OCI-LY3 (cell line): ENCODE measurements around the gene LGALS3BP.

ENCODE experiments used
- H2AFZ ChIP-seq: fragments of 200-600, 300-600 bp; shearing (Covaris generic); 2 replicates; pipeline ENCODE4 v1.6.0; 2014; ENCODE audit warnings: antibody characterized with exemption, low read depth, low read length
- H3K27ac ChIP-seq: fragments of 200-600, 300-600 bp; sonication (generic); 2 replicates; pipeline ENCODE4 v1.5.1; 2014; ENCODE audit warnings: mild to moderate bottlenecking, low read length, moderate library complexity, mixed read lengths
- H3K27me3 ChIP-seq: fragments of 200-600, 300-600 bp; sonication (generic); 2 replicates; pipeline ENCODE4 v1.6.1; 2014; ENCODE audit warnings: low read depth, low read length, mixed read lengths
- H3K36me3 ChIP-seq: fragments of 200-600, 300-600 bp; sonication (generic); replicated peaks from 2 replicates; pipeline ENCODE3; 2014; ENCODE audit warnings: low read depth, low read length, mixed read lengths
- H3K4me1 ChIP-seq: fragments of 300-600, 200-600 bp; sonication (generic); 2 replicates; pipeline ENCODE4 v1.6.1; 2014; ENCODE audit warnings: low read length, mixed read lengths
- H3K4me2 ChIP-seq: fragments of 200-600, 300-600 bp; sonication (generic); 2 replicates; pipeline ENCODE4 v1.6.1; 2014; ENCODE audit warnings: low read length, mixed read lengths
- H3K4me3 ChIP-seq: fragments of 300-600, 200-600 bp; sonication (generic); 2 replicates; pipeline ENCODE4 v1.5.1; 2014; ENCODE audit warnings: antibody characterized with exemption, mild to moderate bottlenecking, low read length, moderate library complexity
- H3K79me2 ChIP-seq: fragments of 300-600, 200-600 bp; shearing (Covaris generic); 2 replicates; pipeline ENCODE4 v1.6.1; 2014; ENCODE audit warnings: mild to moderate bottlenecking, low read length, mixed read lengths
- H3K9ac ChIP-seq: fragments of 300-600, 200-600 bp; shearing (Covaris generic); 2 replicates; pipeline ENCODE4 v1.6.0; 2014; ENCODE audit warnings: mild to moderate bottlenecking, low read length, moderate library complexity
- H3K9me3 ChIP-seq: fragments of 200-600, 300-600 bp; shearing (Covaris generic); 2 replicates; pipeline ENCODE4 v1.6.1; 2014; ENCODE audit warnings: low read length, mixed read lengths; ENCODE audit not compliant: insufficient read depth
- H4K20me1 ChIP-seq: fragments of 200-600, 300-600 bp; sonication (generic); 2 replicates; pipeline ENCODE4 v1.6.1; 2016; ENCODE audit warnings: low read length, mixed read lengths; ENCODE audit not compliant: insufficient read depth
- CTCF ChIP-seq: fragments of 200-600, 300-600 bp; sonication (generic); IDR thresholded peaks from 2 replicates; pipeline ENCODE4 v1.5.1; 2014; ENCODE audit warnings: antibody characterized with exemption, low read length, low read depth
- EZH2phosphoT487 ChIP-seq: fragments of 200-600 bp; shearing (Covaris generic); IDR thresholded peaks from 2 replicates; pipeline ENCODE4 v1.6.1; 2018; ENCODE audit warnings: antibody characterized with exemption, mixed run types, low read depth

LGALS3BP gene

GRCh38 chr17:79002291-79002690 is 22.6 kb upstream of the LGALS3BP start:
- Histone ChIP-seq H3K4me3 (no peak overlapping the region), H4K20me1 (peaks cover 35% of the 10 kb centered on the region), H3K27me3 (no peaks in the 10 kb centered on the region), H3K4me1 (no peaks in the 10 kb centered on the region), H3K9me3 (no peaks in the 10 kb centered on the region), H3K79me2 (peaks cover 57% of the 10 kb centered on the region), H3K9ac (no peak overlapping the region), H3K4me2 (no peak overlapping the region), H3K36me3 (peaks cover 4% of the 10 kb centered on the region), H3K27ac (no peak overlapping the region), H2AFZ (no peak overlapping the region)
- TF ChIP-seq EZH2phosphoT487 (no peak), CTCF (no peak)

- no peak overlapping the region for H2AFZ ChIP-seq
- H3K4me1 ChIP-seq: no peaks in the 10 kb centered on the region
- peaks cover 34% of the 10 kb centered on the region for H4K20me1 ChIP-seq
- TF ChIP-seq EZH2phosphoT487: no peak
- TF ChIP-seq CTCF: no peak
- H3K27me3 ChIP-seq: no peaks in the 10 kb centered on the region
- H3K4me2 ChIP-seq: no peak overlapping the region
- H3K36me3 ChIP-seq: peaks cover 2% of the 10 kb centered on the region
- no peak overlapping the region for H3K4me3 ChIP-seq
- no peaks in the 10 kb centered on the region for H3K9me3 ChIP-seq
- H3K27ac ChIP-seq: no peak overlapping the region
- H3K79me2 ChIP-seq: peaks cover 48% of the 10 kb centered on the region
- H3K9ac ChIP-seq: no peak overlapping the region
Measured at GRCh38 chr17:79001190-79002020, 21.7 kb upstream of the LGALS3BP start.

DNA sequence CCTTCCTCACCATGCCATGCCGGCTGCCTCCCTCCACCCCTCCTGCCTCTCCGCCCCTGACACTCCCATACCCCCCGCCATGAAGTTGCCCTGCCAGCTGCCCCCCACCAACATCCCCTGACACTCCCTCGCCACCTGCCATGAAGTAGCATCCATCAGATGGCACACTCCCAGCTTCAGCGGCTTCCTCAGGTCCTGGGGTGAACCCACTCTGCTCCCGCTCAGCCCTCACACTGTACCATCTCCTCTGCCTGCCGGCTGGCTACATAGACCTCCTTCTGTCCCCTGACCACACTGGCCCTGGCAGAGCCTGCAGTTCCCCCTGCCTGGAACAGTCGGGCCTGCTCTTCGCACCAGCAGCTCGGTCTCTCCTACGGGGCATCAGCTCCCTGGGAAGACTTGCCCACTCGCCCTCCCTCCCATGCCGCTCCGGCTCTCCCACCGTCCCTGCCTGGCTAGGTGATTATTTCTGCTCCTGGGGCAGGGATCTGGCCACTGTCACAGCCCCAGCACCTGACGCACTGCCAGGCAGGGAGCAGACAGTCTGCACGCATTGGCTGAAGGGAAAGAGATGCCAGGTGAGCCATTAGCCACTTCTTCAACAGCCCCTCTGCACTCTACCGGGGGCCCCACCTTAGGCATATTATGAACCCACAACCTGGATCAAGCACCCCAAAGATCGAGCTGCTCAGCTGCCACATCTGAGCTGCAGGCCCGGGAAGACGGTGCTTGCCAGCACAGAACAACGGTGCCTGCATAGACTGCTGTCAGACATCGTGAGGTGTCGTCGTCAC is 20.9 kb upstream of the LGALS3BP start:
- no peak overlapping the region for H3K4me3 ChIP-seq

More for the DNA sequence above, 20.9 kb upstream of the LGALS3BP start:
- H3K27ac ChIP-seq: no peak overlapping the region
- H4K20me1 ChIP-seq: peaks cover 27% of the 10 kb centered on the region
- no peak for TF ChIP-seq CTCF
- H3K9me3 ChIP-seq: no peaks in the 10 kb centered on the region
- no peak overlapping the region for H3K4me2 ChIP-seq
- no peaks in the 10 kb centered on the region for H3K27me3 ChIP-seq
- H3K36me3 ChIP-seq: peaks cover 5% of the 10 kb centered on the region
- H2AFZ ChIP-seq: no peak overlapping the region
- H3K4me1 ChIP-seq: no peaks in the 10 kb centered on the region
- H3K79me2 ChIP-seq: peaks cover 40% of the 10 kb centered on the region
- no peak overlapping the region for H3K9ac ChIP-seq
